ENCODE measurements around the gene PLEKHG3.

The PLEKHG3 gene

DNA sequence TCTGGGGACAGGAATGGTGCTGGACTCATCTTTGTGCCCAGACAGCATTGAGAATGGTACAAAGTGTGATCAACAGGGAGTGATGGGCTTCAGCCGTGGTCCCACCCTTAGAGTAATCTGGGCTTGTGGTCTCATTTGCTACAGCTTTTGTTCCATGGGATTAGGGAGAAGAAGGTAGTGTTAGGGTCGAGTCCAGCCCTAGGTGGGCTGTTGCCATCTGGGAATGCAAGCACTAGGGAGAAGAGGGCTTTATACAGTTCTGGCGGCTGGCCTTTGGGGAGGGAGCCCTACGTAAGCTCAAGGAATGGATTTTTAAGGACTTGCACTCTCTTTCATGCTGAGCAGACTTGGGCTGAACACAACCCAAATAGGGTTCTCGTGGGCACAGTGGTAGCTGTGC is 4.9 kb downstream of the PLEKHG3 start:
- H3K4me2 ChIP-seq (ENCODE audit: low read length, poor library complexity, severe bottlenecking): peak overlapping the region; percentile 57
- peaks cover 0 to 3% of the 10 kb centered on the region in 2 experiments for H3K36me3 ChIP-seq (ENCODE audit: control insufficient read depth in 1 of 2, insufficient read depth in 2 of 2, low read depth in 1 of 2, low read length in 2 of 2)
- no peak overlapping the region for H2BK15ac ChIP-seq (ENCODE audit: low read depth, poor library complexity, severe bottlenecking)
- H2BK5ac ChIP-seq (ENCODE audit: low read depth, low read length, poor library complexity, severe bottlenecking): no peak overlapping the region
- H3K14ac ChIP-seq (ENCODE audit: low read length in 2 of 2): peak overlapping the region in 1 of 2 experiments; percentile 14
- H3K9ac ChIP-seq (ENCODE audit: low read length): no peak overlapping the region
- H3K4me3 ChIP-seq (ENCODE audit: insufficient read depth in 1 of 2, low read depth in 1 of 2, low read length in 2 of 2): no peak overlapping the region
- no peak for DNase-seq
- H3K18ac ChIP-seq (ENCODE audit: low read depth in 1 of 2, low read length in 2 of 2): peak overlapping the region; percentile 6 to 81
- H4K8ac ChIP-seq (ENCODE audit: low read length): peak overlapping the region; percentile 13
- H2AFZ ChIP-seq (ENCODE audit: low read depth, low read length): no peak overlapping the region
- H3K23ac ChIP-seq (ENCODE audit: low read length in 2 of 2): no peak overlapping the region
- H3K27ac ChIP-seq (ENCODE audit: low read length, poor library complexity, severe bottlenecking): peak overlapping the region; percentile 82
- 88% methylated on average over 5 of the region's 5 CpGs for WGBS
- peak overlapping the region; percentile 3 for H4K91ac ChIP-seq (ENCODE audit: low read length)
- no peaks in the 10 kb centered on the region for H3K79me1 ChIP-seq (replicated peaks; ENCODE audit: low read length, poor library complexity, severe bottlenecking)
- peak overlapping the region; percentile 2 to 34 for H2BK12ac ChIP-seq (ENCODE audit: low read length in 2 of 2)
- H3K27me3 ChIP-seq (ENCODE audit: control insufficient read depth in 1 of 2, insufficient read depth in 1 of 2, low read length in 2 of 2): peaks cover 0 to 45% of the 10 kb centered on the region in 2 experiments
- H3K9me3 ChIP-seq (ENCODE audit: control insufficient read depth, low read length): peaks cover 23% of the 10 kb centered on the region
- H3K4ac ChIP-seq (ENCODE audit: low read depth in 1 of 2, low read length in 2 of 2): peak overlapping the region; percentile 3 to 12
- H2AK5ac ChIP-seq (ENCODE audit: low read length, severe bottlenecking): peak overlapping the region; percentile 65
- H3K4me1 ChIP-seq (ENCODE audit: control insufficient read depth, insufficient read depth, low read depth, low read length): peaks cover 23% of the 10 kb centered on the region
- H2BK120ac ChIP-seq (ENCODE audit: low read depth, low read length): no peak overlapping the region

DNA sequence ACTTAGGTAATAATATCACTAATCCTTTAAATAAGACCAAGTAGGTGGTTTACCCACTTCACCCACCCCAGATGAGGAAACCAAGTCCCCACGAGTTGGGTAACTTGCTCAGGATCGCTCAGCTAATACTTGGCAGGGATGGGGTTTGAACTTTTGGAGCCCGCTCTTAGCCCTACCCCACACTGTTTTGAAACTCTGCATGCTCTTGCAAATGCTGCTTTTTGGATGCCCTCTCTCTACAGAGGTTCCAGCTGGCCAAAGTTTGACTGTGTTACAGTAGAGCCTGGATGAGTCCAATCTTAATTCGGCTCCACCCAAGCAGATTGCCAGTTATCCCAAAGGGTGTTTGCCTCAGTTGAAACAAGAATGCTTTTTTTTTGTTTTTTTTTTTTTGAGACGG is 6.8 kb downstream of the PLEKHG3 start:
- Histone ChIP-seq H2BK12ac (ENCODE audit: low read length in 2 of 2) (no peak overlapping the region), H3K9ac (ENCODE audit: low read length) (no peak overlapping the region), H3K4me2 (ENCODE audit: low read length, poor library complexity, severe bottlenecking) (no peak overlapping the region), H3K79me1 (replicated peaks; ENCODE audit: low read length, poor library complexity, severe bottlenecking) (no peaks in the 10 kb centered on the region), H3K4me3 (ENCODE audit: insufficient read depth in 1 of 2, low read depth in 1 of 2, low read length in 2 of 2) (no peak overlapping the region), H3K14ac (ENCODE audit: low read length in 2 of 2) (no peak overlapping the region), H3K36me3 (ENCODE audit: control insufficient read depth in 1 of 2, insufficient read depth in 2 of 2, low read depth in 1 of 2, low read length in 2 of 2) (peaks cover 0 to 9% of the 10 kb centered on the region in 2 experiments), H3K4ac (ENCODE audit: low read depth in 1 of 2, low read length in 2 of 2) (no peak overlapping the region), H3K9me3 (ENCODE audit: control insufficient read depth, low read length) (peaks cover 32% of the 10 kb centered on the region), H3K27me3 (ENCODE audit: control insufficient read depth in 1 of 2, insufficient read depth in 1 of 2, low read length in 2 of 2) (peaks cover 0 to 32% of the 10 kb centered on the region in 2 experiments), H4K8ac (ENCODE audit: low read length) (no peak overlapping the region), H3K27ac (ENCODE audit: low read length, poor library complexity, severe bottlenecking) (no peak overlapping the region), H2AFZ (ENCODE audit: low read depth, low read length) (no peak overlapping the region), H2BK5ac (ENCODE audit: low read depth, low read length, poor library complexity, severe bottlenecking) (no peak overlapping the region), H3K23ac (ENCODE audit: low read length in 2 of 2) (no peak overlapping the region), H2BK15ac (ENCODE audit: low read depth, poor library complexity, severe bottlenecking) (no peak overlapping the region), H2AK5ac (ENCODE audit: low read length, severe bottlenecking) (peak overlapping the region; percentile 20), H4K91ac (ENCODE audit: low read length) (no peak overlapping the region), H3K4me1 (ENCODE audit: control insufficient read depth, insufficient read depth, low read depth, low read length) (peaks cover 31% of the 10 kb centered on the region), H3K18ac (ENCODE audit: low read depth in 1 of 2, low read length in 2 of 2) (no peak overlapping the region), H2BK120ac (ENCODE audit: low read depth, low read length) (no peak overlapping the region)
- WGBS: 97% methylated on average over 5 of the region's 5 CpGs
- DNase-seq: no peak

GRCh38 chr14:64713677-64714076 is 9.5 kb downstream of the PLEKHG3 start:
- Histone ChIP-seq H3K14ac (ENCODE audit: low read length in 2 of 2) (no peak overlapping the region), H4K8ac (ENCODE audit: low read length) (no peak overlapping the region), H3K36me3 (ENCODE audit: control insufficient read depth in 1 of 2, insufficient read depth in 2 of 2, low read depth in 1 of 2, low read length in 2 of 2) (peaks cover 0 to 9% of the 10 kb centered on the region in 2 experiments), H4K91ac (ENCODE audit: low read length) (no peak overlapping the region), H2AK5ac (ENCODE audit: low read length, severe bottlenecking) (no peak overlapping the region), H3K4me3 (ENCODE audit: insufficient read depth in 1 of 2, low read depth in 1 of 2, low read length in 2 of 2) (no peak overlapping the region), H3K27ac (ENCODE audit: low read length, poor library complexity, severe bottlenecking) (no peak overlapping the region), H2BK15ac (ENCODE audit: low read depth, poor library complexity, severe bottlenecking) (no peak overlapping the region), H3K9me3 (ENCODE audit: control insufficient read depth, low read length) (peaks cover 32% of the 10 kb centered on the region), H3K9ac (ENCODE audit: low read length) (no peak overlapping the region), H3K4me1 (ENCODE audit: control insufficient read depth, insufficient read depth, low read depth, low read length) (peaks cover 35% of the 10 kb centered on the region), H3K4ac (ENCODE audit: low read depth in 1 of 2, low read length in 2 of 2) (no peak overlapping the region), H2BK12ac (ENCODE audit: low read length in 2 of 2) (no peak overlapping the region), H2BK120ac (ENCODE audit: low read depth, low read length) (no peak overlapping the region), H2BK5ac (ENCODE audit: low read depth, low read length, poor library complexity, severe bottlenecking) (no peak overlapping the region), H3K4me2 (ENCODE audit: low read length, poor library complexity, severe bottlenecking) (no peak overlapping the region), H3K79me1 (replicated peaks; ENCODE audit: low read length, poor library complexity, severe bottlenecking) (no peaks in the 10 kb centered on the region), H3K23ac (ENCODE audit: low read length in 2 of 2) (no peak overlapping the region), H3K27me3 (ENCODE audit: control insufficient read depth in 1 of 2, insufficient read depth in 1 of 2, low read length in 2 of 2) (peaks cover 0 to 14% of the 10 kb centered on the region in 2 experiments), H3K18ac (ENCODE audit: low read depth in 1 of 2, low read length in 2 of 2) (no peak overlapping the region), H2AFZ (ENCODE audit: low read depth, low read length) (no peak overlapping the region)
- no peak for DNase-seq

DNA sequence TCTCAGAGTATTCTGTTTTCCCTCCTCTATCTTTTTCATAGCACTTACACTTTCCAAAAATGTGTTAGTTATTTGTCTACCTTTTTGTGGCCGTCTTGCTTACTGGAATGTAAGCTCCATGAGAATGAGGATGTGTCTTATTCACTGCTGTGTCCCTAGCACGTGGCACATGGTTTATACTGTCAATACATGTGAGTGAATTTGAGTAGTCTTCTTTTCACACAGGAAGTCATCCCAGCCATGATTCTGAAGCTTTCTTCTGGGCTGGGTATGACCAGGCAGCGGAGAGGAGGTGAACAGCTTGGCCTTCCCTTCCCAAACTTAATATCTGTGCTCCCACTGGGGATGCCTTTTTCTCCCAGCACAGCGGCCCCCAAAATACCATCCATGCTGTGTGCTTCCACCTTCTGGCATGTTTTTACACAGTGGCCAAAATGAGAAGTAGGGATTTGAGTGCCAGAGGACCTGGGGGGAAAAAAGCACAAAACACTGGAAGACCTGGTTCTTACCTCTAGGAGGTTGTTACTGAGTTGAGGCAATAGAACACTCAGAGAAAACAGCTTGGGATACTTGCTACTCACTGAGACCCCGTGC is 10.3 kb downstream of the PLEKHG3 start:
- Histone ChIP-seq H3K23ac (ENCODE audit: low read length in 2 of 2) (no peak overlapping the region), H2BK12ac (ENCODE audit: low read length in 2 of 2) (no peak overlapping the region), H4K91ac (ENCODE audit: low read length) (no peak overlapping the region), H2BK15ac (ENCODE audit: low read depth, poor library complexity, severe bottlenecking) (no peak overlapping the region), H3K4me1 (ENCODE audit: control insufficient read depth, insufficient read depth, low read depth, low read length) (peaks cover 35% of the 10 kb centered on the region), H2BK120ac (ENCODE audit: low read depth, low read length) (no peak overlapping the region), H3K14ac (ENCODE audit: low read length in 2 of 2) (no peak overlapping the region), H3K79me1 (replicated peaks; ENCODE audit: low read length, poor library complexity, severe bottlenecking) (no peaks in the 10 kb centered on the region), H3K4me3 (ENCODE audit: insufficient read depth in 1 of 2, low read depth in 1 of 2, low read length in 2 of 2) (no peak overlapping the region), H3K4me2 (ENCODE audit: low read length, poor library complexity, severe bottlenecking) (no peak overlapping the region), H2AFZ (ENCODE audit: low read depth, low read length) (no peak overlapping the region), H3K36me3 (ENCODE audit: control insufficient read depth in 1 of 2, insufficient read depth in 2 of 2, low read depth in 1 of 2, low read length in 2 of 2) (peaks cover 0 to 12% of the 10 kb centered on the region in 2 experiments), H2AK5ac (ENCODE audit: low read length, severe bottlenecking) (peak overlapping the region; percentile 83), H4K8ac (ENCODE audit: low read length) (peak overlapping the region; percentile 19), H2BK5ac (ENCODE audit: low read depth, low read length, poor library complexity, severe bottlenecking) (no peak overlapping the region), H3K9ac (ENCODE audit: low read length) (no peak overlapping the region), H3K27ac (ENCODE audit: low read length, poor library complexity, severe bottlenecking) (peak overlapping the region; percentile 81), H3K4ac (ENCODE audit: low read depth in 1 of 2, low read length in 2 of 2) (no peak overlapping the region), H3K18ac (ENCODE audit: low read depth in 1 of 2, low read length in 2 of 2) (no peak overlapping the region), H3K27me3 (ENCODE audit: control insufficient read depth in 1 of 2, insufficient read depth in 1 of 2, low read length in 2 of 2) (peaks cover 0 to 13% of the 10 kb centered on the region in 2 experiments), H3K9me3 (ENCODE audit: control insufficient read depth, low read length) (peaks cover 32% of the 10 kb centered on the region)
- WGBS: 93% methylated on average over 5 of the region's 5 CpGs
- DNase-seq: no peak
